ENCODE results near the gene PPA2.
"Not testable (repeated sequence)": the region's sequence is repeated elsewhere in the genome, so short reads cannot be mapped to it uniquely, and the experiment has no call there.

Gene PPA2

DNA sequence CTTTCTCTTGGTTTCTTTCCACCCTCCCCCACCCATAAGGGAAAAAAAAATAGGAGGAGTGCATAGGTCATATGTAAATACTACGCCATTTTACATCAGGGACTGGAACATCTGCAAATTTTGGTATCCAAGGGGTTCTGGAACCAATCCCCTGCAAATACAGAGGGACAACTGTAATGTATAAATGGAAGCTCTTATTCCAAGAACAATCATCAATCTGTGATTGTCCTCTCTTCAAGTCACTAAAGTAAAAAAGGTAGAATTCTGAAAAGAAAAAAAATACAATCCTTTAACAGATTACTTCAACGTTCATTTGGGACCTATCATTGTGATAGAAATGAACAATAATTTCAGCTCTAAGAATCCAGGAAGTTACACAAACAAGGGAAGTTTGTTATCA is 13.6 kb downstream of the PPA2 start:
- DNase-seq (ENCODE audit: low read depth in 2 of 2) = no peak

DNA sequence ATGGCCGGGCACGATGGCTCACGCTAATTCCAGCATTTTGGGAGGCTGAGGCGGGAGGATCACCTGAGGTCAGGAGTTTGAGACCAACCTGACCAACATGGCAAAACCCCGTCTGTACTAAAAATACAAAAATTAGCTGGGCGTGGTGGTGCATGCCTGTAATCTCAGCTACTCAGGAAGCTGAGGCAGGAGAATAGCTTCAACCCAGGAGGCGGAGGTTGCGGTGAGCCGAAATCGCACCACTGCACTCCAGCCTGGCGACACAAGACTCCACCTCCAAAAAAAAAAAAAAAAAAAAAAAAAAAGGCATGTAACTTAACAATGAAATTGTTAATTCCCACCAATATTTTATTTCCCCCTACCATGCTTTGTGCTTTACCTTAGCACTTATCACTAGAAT is 15.3 kb downstream of the PPA2 start:
- DNase-seq (ENCODE audit: low read depth in 2 of 2) = not testable (repeated sequence)

DNA sequence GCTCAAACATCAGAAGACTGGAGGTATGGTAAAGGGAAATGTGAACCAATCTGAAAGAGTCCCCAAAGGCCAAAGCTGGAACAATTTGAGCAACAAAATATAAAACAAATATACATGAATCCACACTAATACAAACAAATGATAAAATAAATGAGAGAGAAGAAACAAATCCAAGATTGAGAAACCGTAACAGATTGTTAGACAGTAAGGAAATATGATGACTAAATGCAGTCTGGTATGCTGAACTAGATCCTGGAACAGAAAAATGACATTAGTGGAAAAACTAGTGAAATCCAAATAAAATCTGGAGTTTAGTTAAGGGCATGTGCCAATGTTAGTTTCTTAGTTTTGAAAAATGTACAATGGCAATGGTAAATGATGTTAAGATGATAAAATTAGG is 15.9 kb downstream of the PPA2 start:
- DNase-seq (ENCODE audit: low read depth in 2 of 2) = no peak

DNA sequence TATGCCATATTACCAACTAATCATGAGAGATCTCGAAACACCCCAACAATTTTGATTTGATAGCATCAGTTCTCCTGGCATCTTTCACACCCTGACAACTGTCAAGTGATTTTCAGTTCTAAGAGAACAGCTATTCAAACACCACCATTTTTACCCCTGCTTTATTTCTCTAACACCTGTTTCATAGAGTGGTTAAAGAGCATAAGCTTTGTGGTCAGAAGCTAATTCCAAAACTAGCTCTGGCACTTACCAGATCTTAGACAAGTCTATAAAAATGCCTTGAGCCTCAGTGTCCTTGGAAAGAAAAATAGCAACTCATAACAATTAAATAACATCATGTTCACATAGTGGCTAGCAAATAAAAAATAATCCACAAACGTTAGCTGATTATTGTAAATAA is 17.9 kb downstream of the PPA2 start:
- no peak for DNase-seq (ENCODE audit: low read depth in 2 of 2)

DNA sequence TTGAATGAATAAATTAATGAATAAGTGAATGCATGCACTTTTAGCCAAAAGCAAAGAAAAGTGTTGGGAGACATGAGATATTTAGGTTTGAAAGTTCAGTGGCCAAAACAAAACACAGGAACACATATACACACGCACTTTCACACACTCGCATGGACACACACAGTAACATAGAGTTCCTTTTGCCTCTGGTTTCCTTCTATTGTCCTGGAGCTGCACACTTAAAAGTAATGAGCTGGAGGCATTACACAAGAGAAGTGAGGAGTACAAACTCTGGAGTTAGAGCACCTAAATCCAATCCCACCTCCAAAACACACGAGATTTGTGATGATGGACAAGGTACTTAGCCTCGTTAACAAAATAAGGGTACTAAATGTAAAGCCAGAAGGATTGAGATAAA is 18.7 kb downstream of the PPA2 start:
- DNase-seq (ENCODE audit: low read depth in 2 of 2) = no peak

DNA sequence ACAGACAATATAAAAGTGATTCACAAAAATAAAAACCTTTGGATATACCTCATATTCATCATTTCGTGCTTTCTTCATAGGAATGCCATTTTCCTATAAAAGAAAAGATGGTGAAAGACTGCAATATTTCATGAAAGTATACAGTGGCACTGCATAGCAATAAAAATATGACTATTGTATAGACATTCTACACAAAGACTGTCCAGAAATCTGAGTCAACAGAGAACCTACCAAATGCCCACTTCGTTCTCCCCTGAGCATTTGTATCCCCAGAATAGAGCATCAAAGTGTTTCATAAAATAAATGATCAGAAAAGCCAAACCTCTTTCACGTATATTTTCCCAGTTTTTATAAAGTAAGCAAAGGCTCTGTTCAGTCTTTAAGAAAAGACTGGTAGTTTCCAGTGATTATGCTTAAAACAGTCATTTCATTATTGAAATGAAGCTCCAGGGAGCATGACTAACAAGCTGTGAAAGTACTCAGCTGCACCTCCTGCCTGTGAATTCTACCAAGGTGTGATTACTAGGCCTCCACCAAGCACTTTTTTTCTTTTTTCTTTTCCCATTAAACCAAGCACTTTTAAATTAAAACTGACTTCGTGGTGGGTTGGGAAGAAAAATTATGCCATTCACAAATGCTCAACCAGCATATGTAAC is 20.2 kb downstream of the PPA2 start:
- DNase-seq (ENCODE audit: low read depth in 2 of 2) = no peak

DNA sequence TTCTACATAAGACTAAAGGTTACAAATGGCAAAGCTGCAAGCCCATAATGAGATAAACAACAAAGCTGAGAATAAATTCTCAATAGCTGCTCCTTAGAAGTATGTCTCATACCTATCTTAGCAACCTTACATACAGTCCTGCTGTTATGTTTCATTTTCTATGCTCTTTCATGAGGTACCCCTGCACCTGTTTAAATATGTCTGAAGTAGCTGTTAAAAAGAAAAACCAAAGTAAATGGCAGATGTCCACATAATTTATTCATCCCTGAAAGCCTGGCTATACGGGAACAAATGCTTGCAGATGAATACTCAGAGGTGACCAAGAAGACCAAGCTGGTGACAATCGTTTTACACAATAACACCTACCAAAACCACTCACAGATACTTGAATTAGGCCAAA is 22.5 kb downstream of the PPA2 start:
- DNase-seq (ENCODE audit: low read depth in 2 of 2) = no peak

DNA sequence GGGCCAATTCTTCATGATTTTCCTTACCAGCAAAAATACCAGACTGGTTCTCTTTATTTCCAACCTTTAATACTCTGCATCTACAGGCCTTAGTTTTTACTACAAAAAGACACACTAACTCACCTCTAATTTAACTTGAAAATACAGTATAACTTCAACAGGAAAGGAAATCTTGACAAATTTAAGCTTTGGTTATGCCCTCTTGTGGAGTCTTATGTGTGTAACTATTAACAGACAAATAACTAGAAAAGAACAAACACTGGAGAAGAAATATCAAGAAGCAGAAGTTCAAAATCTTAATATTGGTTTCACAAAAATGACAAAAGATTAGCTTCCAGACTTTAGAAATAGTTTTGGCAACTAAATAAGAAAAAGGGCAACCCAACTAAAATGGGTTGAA is 33.0 kb downstream of the PPA2 start:
- no peak for DNase-seq (ENCODE audit: low read depth in 2 of 2)

DNA sequence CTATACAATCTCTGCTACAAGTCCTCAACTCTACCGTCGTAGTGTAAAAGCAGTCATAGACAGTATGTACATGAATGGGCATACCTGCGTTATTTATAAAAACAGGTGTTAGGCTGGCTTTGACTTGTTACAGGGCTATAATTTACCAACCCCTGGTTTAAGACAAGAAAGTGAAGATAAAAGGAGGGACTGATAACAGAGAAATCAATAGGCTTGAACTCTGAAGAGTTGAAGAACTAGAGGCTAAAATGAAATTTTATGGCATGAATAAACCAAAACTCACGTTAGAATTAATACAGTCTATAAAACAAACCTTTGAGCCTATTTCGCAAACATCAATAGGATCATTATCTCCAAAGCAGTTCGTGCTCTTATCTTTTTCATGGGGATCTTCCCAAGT is 36.2 kb downstream of the PPA2 start:
- no peak for DNase-seq (ENCODE audit: low read depth in 2 of 2)

DNA sequence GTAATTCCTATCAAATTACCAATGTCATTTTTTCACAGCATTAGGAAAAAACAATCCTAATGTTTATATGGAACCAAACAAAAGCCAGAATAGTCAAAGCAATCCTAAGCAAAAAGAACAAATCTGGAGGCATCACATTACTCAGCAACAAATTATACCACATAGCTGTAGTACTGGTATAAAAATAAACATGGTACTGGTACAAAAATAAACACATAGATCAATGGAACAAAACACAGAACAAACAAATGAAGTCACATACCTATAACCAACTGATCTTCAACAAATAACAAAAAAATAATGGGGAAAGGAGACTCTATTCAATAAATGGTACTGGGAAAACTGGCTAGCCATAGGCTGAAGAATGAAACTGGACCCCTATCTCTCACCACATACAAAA is 37.4 kb downstream of the PPA2 start:
- DNase-seq (ENCODE audit: low read depth in 2 of 2) = no peak

DNA sequence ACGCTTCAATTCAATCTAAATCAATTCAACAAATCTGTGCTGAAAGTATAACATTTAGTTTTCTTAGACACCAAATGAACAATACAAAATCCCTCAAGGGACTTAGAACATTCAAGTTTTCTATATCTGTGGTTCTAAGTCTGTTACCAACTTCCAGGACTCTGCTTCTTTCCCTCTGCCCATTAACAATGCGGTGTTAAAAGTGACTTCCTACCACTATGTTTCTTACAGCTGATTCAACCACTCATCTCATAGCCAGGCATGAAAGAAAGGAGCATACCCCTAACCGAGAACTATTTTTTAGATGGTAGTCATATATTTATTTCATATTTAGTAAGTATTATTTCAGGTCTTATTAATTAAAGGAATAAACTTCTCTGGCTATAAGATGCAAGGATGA is 38.9 kb downstream of the PPA2 start:
- no peak for DNase-seq (ENCODE audit: low read depth in 2 of 2)

DNA sequence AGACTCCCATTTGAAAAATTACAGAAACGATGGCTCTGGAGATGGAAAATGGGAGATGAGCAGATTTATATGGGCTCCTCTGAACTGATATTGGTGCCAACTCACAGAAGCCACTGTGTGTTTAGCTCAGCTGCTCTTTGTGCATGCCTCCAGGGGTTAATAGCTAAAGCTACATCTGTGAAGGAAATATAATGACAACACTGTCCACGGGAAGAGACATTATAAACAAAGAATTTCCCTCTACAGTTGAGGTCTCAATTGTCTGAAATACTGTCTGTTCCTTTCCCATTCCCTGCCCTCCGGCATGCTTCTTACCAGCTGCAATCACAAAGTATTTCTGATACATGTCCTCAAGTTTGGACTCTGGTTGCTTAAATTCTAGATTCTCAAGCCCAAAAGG is 40.4 kb downstream of the PPA2 start:
- no peak for DNase-seq (ENCODE audit: low read depth in 2 of 2)

DNA sequence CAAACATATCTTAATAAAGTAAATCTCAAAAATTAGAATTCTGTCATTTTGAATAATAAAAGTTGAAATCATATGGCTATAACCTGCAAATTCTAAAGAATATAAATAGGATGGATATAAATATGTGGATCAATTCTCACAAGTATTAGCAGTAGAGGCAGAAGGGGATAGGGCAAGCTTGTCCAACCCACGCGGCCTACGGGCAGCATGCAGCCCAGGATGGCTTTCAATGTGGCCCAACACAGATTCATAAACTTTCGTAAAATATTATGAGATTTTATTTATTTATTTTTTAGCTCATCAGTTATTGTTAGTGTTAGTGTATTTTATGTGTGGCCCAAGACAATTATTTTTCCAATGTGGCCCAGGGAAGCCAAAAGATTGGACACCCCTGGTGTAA is 41.4 kb downstream of the PPA2 start:
- DNase-seq (ENCODE audit: low read depth in 2 of 2) = no peak

DNA sequence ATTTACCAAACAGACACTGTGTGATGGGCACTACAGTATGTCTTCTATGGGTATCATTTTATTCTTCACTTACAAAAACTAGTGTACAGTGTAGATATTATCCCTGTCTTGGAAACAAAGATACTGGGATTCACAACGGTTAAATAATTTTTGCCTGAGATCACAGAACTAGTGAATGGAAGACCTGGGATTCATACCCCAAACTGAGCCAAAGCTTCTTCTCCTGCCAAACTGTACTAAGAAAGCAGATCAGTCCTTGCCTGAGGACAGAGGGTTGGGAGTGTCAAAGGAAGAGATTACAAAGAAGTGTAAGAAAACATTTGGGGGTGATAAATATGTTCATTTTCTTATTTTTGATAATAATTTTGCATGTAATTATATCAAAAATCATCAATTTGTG is 43.1 kb downstream of the PPA2 start:
- DNase-seq (ENCODE audit: low read depth in 2 of 2) = no peak

DNA sequence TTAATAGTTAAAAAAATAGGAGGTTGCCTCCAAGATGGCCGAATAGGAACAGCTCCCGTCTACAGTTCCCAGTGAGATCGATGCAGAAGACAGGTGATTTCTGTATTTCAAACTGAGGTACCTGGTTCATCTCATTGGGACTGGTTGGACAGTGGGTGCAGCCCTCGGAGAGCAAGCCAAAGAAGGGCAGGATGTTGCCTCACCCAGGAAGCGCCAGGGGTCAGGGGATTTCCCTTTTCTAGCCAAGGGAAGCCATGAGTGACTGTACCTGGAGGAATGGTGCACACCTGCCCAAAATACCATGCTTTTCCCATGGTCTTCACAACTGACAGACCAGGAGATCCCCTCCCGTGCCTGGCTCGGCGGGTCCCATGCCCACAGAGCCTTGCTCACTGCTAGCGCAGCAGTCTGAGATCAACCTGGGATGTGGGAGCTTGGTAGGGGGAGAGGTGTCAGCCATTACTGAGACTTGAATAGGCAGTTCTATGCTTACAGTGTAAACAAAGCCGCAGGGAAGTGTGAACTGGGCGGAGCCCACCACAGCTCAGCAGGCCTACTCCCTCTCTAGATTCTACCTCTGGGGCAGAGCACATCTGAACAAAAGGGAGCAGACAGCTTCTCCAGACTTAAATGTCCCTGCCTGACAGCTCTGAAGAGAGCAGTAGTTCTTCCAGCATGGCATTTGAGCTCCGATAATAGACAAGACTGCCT is 47.5 kb downstream of the PPA2 start:
- no peak for DNase-seq (ENCODE audit: low read depth in 2 of 2)

DNA sequence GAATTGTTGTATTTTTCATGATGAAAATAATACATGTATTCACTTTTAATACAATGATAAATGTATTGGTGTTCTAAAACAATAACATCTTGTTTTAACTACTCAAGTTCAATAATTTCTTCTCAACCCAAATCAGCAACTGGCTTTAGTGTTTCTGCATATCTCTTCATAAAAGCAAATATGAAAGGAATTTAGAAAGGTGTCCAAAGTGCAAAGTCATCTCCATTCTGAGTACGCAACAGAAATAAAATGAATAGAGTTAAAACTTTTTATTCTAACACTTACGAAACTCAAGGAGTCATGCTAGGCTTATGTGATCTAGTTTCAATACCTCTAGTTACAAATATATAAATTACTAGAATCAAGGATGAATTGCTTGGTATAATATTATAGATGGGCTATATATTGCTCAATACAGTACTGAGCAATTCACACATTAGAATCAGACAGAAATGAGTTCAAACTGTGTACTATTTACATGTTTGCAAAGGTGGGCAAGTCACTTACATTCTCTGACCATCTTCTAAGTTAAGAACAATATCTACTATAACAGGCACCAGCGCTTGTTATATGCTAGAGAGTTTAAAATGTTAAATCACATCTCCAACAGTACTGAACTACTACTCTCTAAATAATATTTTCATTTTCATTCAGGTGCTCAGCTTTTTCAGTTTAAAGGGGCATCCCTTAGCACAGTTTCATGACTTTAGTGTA is 51.5 kb downstream of the PPA2 start:
- DNase-seq (ENCODE audit: low read depth in 2 of 2) = no peak

DNA sequence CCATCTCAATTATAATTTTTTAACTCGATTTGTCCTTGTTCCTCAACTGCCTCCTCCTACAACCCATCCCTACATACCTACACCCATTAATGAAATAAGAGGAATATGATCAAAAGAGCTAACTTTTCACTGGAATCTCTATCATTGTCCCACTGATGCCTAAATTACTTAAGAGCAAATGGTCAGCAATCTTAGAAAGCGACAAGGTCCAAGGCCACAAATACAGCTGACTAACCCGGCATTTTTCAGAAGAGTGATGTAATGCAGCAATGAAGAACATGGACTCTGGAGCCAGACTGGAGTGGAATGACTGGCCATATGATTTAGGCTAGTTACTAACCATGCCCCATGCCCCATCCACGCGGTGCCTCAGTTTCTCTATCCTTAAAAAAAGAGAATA is 56.2 kb downstream of the PPA2 start:
- DNase-seq (ENCODE audit: low read depth in 2 of 2) = no peak

DNA sequence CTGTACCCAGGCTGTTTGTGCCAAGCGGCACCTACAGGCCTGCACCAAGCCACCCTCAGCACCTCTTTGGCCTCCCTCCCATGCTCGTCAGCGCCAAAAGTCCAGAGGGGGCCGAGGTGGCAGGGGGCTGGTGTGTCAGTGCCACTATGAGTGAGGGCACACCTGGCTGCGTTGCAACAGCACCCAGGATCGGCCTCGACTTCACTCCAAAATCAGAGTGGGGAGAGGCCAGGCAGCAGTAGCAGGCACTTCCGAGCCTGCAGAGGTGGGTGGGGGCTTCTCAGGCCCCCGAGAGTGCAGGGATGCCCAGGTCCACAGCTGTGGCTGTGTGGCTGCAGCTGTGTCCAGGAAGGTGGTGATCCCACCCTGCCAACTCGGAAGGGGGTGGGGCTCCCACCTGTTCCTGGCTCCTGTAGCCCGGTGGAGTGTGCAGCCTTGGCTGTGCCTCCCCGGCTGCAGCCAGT is 58.5 kb downstream of the PPA2 start:
- DNase-seq (ENCODE audit: low read depth in 2 of 2) = no peak

DNA sequence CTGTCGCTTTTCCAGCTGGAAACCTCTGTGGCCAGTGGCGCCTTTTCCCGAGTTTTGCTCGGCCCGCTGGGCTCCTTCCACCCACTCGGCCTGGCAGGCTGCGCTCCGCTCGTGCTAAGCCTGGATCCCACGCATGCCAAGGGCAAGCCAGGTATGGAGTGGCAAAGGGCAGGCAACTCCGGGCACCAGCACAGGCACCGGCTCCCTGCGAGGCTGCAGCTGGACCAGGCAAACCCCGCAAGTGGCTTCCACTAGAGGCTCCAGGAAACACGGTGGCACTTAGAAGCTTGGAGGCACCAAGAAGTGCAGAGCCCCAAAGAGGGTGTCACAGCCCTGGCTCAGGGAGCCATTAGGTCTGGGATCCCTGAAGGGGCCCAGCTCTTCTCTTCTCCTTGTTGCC is 59.5 kb downstream of the PPA2 start:
- no peak for DNase-seq (ENCODE audit: low read depth in 2 of 2)

DNA sequence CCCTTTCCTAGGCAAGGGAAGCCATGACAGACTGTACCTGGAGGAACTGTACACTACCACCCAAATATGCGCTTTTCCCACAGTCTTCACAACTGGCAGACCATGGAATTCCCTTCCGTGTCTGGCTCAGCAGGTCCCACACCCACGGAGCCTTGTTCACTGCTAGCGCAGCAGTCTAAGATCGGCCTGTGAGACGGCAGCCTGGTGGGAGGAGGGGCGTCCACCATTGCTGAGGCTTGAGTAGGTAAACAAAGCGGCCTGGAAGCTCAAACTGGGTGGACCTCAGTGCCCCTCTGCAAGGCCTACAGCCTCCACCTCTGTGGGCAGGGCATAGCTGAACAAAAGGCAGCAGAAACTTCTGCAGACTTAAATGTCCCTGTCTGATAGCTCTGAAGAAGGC is 64.7 kb downstream of the PPA2 start:
- not testable (repeated sequence) for DNase-seq (ENCODE audit: low read depth in 2 of 2)

DNA sequence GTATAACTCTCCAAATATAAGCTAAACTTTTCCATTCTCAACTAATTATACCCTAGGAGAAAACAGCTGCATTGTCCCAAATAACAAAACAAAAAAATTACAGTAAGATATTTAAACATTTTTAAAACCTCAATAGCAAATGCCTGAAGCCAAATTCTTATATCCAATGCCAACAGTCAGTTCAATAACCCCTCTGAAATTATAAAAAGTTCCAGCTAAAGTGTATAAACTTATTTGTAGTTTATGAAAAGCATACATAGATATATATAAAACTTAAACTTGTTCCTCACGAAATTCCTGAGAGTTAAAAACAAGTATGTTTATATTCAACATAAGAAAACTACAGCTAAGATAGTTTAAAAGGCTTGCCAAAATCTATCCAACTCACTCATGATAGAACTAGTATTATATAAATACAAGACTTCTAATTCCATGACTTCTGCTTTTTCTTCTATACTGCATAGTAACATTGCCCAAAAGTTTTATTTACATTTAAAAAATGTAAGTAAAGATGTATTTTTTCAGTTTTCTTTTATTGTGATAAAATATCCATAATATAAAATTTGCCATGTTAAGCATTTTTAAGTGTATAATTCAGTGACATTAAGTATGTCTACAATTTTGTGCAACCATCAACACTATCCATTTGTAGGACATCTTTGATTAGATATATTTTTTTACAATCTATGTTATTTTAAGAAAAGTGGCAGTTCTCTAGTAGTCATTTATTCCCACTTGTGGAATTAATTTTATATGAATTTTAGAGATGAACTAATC is 72.8 kb downstream of the PPA2 start:
- DNase-seq (ENCODE audit: low read depth in 2 of 2) = no peak

DNA sequence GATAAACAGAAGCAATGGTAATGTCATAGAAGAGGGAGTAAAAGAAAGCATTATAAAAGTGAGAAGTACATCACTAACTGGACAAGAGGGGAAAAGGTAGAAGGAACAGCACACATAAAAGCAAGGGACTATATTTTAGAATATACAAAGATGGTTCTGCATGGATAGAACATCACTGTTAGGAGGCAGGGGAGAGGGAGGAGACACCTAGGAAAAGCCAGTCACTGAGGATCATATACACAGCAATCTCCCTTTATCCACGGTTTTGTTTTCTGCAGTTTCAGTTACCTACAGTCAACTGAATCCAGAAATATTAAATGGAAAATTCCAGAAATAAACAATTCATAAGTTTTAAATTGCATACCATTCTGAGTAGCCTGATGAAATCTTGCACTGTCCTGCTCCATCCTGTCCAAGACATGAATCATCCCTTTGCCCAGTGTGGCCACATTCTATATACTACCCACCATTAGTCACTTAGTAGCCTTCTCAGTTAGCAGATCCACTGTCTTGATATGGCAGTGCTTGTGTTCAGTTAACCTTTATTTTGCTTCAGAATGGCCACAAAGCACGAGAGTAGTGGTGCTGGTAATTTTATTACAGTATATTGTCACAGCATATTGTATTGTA is 74.2 kb downstream of the PPA2 start:
- no peak for DNase-seq (ENCODE audit: low read depth in 2 of 2)

Data from activated CD4-positive, alpha-beta T cell treated with anti-CD3 and anti-CD28 coated beads for 24 hours (primary cell).